Thyroid gland (tissue), 4 donors: ENCODE data around the gene FMO4.
"Not testable (repeated sequence)": the region's sequence is repeated elsewhere in the genome, so short reads cannot be mapped to it uniquely, and the experiment has no call there.

Source experiments
- POLR2A ChIP-seq, 2 donors: fragments of 450-650 bp; IDR thresholded peaks; one replicate each; pipeline ENCODE4 v1.6.1; 2017; ENCODE audit warnings: antibody characterized with exemption in 2 of 2, mild to moderate bottlenecking in 2 of 2, moderate library complexity in 1 of 2
- TF ChIP-seq, protein P1 (sequence below), 6 experiments: fragments of 200-600 bp in 3 of 6; fragments of 450-650 bp in 3 of 6; sonication (generic) in 3 of 6; IDR thresholded peaks; one replicate each; pipeline ENCODE4 v1.5.1; 2016 to 2019; ENCODE audit warnings: antibody characterized with exemption in 6 of 6, mild to moderate bottlenecking in 2 of 6, inconsistent platforms in 1 of 6, moderate library complexity in 1 of 6

DNA sequence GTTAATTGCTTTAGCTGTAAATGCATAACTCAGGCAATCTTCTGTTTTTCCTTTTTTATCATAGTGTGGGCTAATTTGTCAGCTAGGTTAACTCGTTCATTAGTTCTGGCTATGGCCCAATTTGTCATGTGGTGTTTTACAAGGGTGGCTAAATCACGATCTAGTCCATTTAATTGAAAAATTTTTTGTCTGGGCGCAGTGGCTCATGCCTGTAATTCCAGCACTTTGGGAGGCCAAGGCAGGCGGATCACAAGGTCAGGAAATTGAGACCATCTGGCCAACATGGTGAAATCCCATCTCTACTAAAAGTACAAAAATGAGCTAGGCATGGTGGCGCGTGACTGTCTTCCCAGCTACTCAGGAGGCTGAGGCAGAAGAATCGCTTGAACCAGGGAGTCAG is 18.6 kb upstream of the FMO4 start:
- TF ChIP-seq, protein P1, sequence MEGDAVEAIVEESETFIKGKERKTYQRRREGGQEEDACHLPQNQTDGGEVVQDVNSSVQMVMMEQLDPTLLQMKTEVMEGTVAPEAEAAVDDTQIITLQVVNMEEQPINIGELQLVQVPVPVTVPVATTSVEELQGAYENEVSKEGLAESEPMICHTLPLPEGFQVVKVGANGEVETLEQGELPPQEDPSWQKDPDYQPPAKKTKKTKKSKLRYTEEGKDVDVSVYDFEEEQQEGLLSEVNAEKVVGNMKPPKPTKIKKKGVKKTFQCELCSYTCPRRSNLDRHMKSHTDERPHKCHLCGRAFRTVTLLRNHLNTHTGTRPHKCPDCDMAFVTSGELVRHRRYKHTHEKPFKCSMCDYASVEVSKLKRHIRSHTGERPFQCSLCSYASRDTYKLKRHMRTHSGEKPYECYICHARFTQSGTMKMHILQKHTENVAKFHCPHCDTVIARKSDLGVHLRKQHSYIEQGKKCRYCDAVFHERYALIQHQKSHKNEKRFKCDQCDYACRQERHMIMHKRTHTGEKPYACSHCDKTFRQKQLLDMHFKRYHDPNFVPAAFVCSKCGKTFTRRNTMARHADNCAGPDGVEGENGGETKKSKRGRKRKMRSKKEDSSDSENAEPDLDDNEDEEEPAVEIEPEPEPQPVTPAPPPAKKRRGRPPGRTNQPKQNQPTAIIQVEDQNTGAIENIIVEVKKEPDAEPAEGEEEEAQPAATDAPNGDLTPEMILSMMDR (IDR thresholded peaks at IDR 0.05), result not testable (repeated sequence)
- TF ChIP-seq POLR2A (IDR thresholded peaks at IDR 0.05), result not testable (repeated sequence)
